ENCODE results near the gene NEURL1.

DNA sequence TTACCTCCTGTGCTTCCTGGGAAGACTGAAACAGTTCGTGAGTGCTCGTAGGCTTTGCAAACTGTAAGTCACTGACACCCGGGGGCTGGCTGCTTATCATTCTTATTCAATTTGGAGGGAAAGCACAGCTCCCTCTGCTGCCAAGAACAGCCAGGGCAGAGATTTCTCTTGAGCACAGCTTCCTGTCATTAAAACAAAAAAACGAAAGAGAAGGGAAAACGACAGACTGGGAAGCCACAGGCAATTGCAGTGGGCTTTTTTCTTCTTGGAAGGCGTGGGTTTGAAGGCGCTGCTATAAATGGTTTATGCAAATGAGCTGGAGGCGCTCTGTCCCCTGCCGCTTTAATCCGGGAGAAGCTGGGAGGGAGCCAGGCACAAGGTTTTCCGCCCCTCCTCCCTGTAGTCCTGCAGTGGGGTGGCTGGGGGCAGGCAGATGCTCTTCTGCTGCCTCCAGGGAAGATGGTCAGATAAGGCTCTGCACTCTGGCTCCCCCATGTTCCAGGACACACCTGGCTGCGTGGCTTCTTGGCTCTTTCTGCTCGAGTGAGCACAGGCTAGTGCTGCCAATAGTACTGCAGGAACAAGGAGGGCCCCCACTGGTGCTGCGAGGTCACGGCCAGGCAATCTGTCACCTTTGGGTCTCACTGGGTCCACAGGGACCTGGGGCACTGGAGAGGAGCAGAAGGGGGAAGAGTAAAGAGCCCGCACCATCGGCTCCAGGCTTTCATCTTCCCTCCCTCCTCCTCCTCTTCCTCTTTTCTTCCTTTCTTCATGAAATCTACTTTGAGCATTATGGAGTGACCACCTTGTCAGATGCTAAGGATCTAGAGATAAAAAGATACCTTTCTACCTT is 49.5 kb downstream of the NEURL1 start:
- TF ChIP-seq, protein P1, sequence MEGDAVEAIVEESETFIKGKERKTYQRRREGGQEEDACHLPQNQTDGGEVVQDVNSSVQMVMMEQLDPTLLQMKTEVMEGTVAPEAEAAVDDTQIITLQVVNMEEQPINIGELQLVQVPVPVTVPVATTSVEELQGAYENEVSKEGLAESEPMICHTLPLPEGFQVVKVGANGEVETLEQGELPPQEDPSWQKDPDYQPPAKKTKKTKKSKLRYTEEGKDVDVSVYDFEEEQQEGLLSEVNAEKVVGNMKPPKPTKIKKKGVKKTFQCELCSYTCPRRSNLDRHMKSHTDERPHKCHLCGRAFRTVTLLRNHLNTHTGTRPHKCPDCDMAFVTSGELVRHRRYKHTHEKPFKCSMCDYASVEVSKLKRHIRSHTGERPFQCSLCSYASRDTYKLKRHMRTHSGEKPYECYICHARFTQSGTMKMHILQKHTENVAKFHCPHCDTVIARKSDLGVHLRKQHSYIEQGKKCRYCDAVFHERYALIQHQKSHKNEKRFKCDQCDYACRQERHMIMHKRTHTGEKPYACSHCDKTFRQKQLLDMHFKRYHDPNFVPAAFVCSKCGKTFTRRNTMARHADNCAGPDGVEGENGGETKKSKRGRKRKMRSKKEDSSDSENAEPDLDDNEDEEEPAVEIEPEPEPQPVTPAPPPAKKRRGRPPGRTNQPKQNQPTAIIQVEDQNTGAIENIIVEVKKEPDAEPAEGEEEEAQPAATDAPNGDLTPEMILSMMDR (IDR thresholded peaks at IDR 0.05) = no peak; the same call in 1 of the 2 replicates
- TF ChIP-seq, protein P2, sequence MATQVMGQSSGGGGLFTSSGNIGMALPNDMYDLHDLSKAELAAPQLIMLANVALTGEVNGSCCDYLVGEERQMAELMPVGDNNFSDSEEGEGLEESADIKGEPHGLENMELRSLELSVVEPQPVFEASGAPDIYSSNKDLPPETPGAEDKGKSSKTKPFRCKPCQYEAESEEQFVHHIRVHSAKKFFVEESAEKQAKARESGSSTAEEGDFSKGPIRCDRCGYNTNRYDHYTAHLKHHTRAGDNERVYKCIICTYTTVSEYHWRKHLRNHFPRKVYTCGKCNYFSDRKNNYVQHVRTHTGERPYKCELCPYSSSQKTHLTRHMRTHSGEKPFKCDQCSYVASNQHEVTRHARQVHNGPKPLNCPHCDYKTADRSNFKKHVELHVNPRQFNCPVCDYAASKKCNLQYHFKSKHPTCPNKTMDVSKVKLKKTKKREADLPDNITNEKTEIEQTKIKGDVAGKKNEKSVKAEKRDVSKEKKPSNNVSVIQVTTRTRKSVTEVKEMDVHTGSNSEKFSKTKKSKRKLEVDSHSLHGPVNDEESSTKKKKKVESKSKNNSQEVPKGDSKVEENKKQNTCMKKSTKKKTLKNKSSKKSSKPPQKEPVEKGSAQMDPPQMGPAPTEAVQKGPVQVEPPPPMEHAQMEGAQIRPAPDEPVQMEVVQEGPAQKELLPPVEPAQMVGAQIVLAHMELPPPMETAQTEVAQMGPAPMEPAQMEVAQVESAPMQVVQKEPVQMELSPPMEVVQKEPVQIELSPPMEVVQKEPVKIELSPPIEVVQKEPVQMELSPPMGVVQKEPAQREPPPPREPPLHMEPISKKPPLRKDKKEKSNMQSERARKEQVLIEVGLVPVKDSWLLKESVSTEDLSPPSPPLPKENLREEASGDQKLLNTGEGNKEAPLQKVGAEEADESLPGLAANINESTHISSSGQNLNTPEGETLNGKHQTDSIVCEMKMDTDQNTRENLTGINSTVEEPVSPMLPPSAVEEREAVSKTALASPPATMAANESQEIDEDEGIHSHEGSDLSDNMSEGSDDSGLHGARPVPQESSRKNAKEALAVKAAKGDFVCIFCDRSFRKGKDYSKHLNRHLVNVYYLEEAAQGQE (IDR thresholded peaks at IDR 0.05; ENCODE audit: insufficient read depth in 1 of 2, low read depth in 2 of 2, low read length in 1 of 2) = no peak
- TF ChIP-seq POLR2AphosphoS5 (IDR thresholded peaks at IDR 0.05; ENCODE audit: low read depth, low read length) = no peak
